HepG2 (cell line): ENCODE results near the gene KRTAP2-3. TPM values are rescaled to one million over a fixed set of nuclear protein-coding genes. Genes with fewer than 3 reads are reported as not detected.
A peak's percentile ranks its signal among the peaks of the same experiment; 100 is the strongest.

Experiments used
- ATF4 ChIP-seq, 2 experiments: fragments of 450-650 bp in 1 of 2; sonication (generic) in 1 of 2; formaldehyde crosslinking; IDR thresholded peaks; 2 replicates each; pipeline versions ENCODE4 v1.5.0 to v1.8.0; 2020 to 2022; ENCODE audit warnings: mild to moderate bottlenecking in 1 of 2, missing genetic modification reagents in 1 of 2
- BRCA1 ChIP-seq: sonication (generic); formaldehyde crosslinking; IDR thresholded peaks from 2 replicates; pipeline ENCODE4 v1.4.0; 2020; ENCODE audit warnings: missing genetic modification reagents
- CEBPG ChIP-seq: IDR thresholded peaks from 2 replicates; pipeline ENCODE4 v1.6.1; 2016
- CEBPZ ChIP-seq: IDR thresholded peaks from 2 replicates; pipeline ENCODE4 v1.6.1; 2012; ENCODE audit warnings: low read length, improper control_type of control experiment
- ELF1 ChIP-seq: sonication (generic); formaldehyde crosslinking; IDR thresholded peaks from 2 replicates; pipeline ENCODE4 v1.4.0; 2020; ENCODE audit warnings: missing genetic modification reagents
- FOSL2 ChIP-seq: sonication (generic); formaldehyde crosslinking; IDR thresholded peaks from 2 replicates; pipeline ENCODE4 v1.4.0; 2020; ENCODE audit warnings: missing genetic modification reagents
- HOXA9 ChIP-seq: sonication (generic); formaldehyde crosslinking; IDR thresholded peaks from 2 replicates; pipeline ENCODE4 v1.8.1; 2022; ENCODE audit warnings: missing genetic modification reagents, mild to moderate bottlenecking, moderate library complexity, borderline replicate concordance
- KLF16 ChIP-seq, 2 experiments: sonication (generic) in 1 of 2; formaldehyde crosslinking in 1 of 2; IDR thresholded peaks; 2 replicates each; pipeline versions ENCODE4 v1.6.1 to v1.8.0; 2016 to 2023; ENCODE audit warnings: missing genetic modification reagents in 2 of 2, missing compliant biosample characterization in 1 of 2
- MAF1 ChIP-seq: sonication (generic); formaldehyde crosslinking; IDR thresholded peaks from 2 replicates; pipeline ENCODE4 v1.5.0; 2020; ENCODE audit warnings: missing genetic modification reagents, borderline replicate concordance
- MAFK ChIP-seq, 2 experiments: IDR thresholded peaks in 1 of 2; conservative IDR thresholded peaks in 1 of 2; 2 replicates each; pipeline ENCODE4 v1.6.1; 2011; ENCODE audit warnings: improper control_type of control experiment in 2 of 2, low read length in 2 of 2
- MAX ChIP-seq: IDR thresholded peaks from 2 replicates; pipeline ENCODE4 v1.6.1; 2012; ENCODE audit warnings: inconsistent platforms
- MED13 ChIP-seq: sonication (generic); formaldehyde crosslinking; IDR thresholded peaks from 2 replicates; pipeline ENCODE4 v1.5.0; 2020; ENCODE audit warnings: missing genetic modification reagents
- MTERF4 ChIP-seq: sonication (generic); formaldehyde crosslinking; IDR thresholded peaks from 2 replicates; pipeline ENCODE4 v1.8.0; 2023; ENCODE audit warnings: mild to moderate bottlenecking, missing genetic modification reagents
- NR2F2 ChIP-seq: IDR thresholded peaks from 2 replicates; pipeline ENCODE4 v1.6.1; 2012; ENCODE audit warnings: low read depth, inconsistent platforms, borderline replicate concordance
- SAFB2 ChIP-seq: sonication (generic); formaldehyde crosslinking; IDR thresholded peaks from 2 replicates; pipeline ENCODE4 v1.5.1; 2020; ENCODE audit warnings: missing genetic modification reagents, low read depth, mild to moderate bottlenecking, borderline replicate concordance
- SATB2 ChIP-seq: sonication (generic); formaldehyde crosslinking; IDR thresholded peaks from 2 replicates; pipeline ENCODE4 v1.5.0; 2020; ENCODE audit warnings: missing genetic modification reagents
- TOPORS ChIP-seq: sonication (generic); formaldehyde crosslinking; IDR thresholded peaks from 2 replicates; pipeline ENCODE4 v1.8.0; 2023; ENCODE audit warnings: mild to moderate bottlenecking, missing genetic modification reagents
- ZNF230 ChIP-seq: sonication (generic); formaldehyde crosslinking; IDR thresholded peaks from 2 replicates; pipeline ENCODE4 v1.4.0; 2020; ENCODE audit warnings: mild to moderate bottlenecking, missing genetic modification reagents
- ZNF274 ChIP-seq: sonication (generic); formaldehyde crosslinking; IDR thresholded peaks from 2 replicates; pipeline ENCODE4 v1.5.1; 2020; ENCODE audit warnings: mild to moderate bottlenecking, missing genetic modification reagents
- ZNF282 ChIP-seq: fragments of 450-650 bp; IDR thresholded peaks from 2 replicates; pipeline ENCODE4 v1.6.1; 2018; ENCODE audit not compliant: partially characterized antibody
- ZNF563 ChIP-seq: sonication (generic); formaldehyde crosslinking; IDR thresholded peaks from 2 replicates; pipeline ENCODE4 v1.8.0; 2022; ENCODE audit warnings: mild to moderate bottlenecking, moderate library complexity, missing genetic modification reagents
- ZSCAN9 ChIP-seq: IDR thresholded peaks from 2 replicates; pipeline ENCODE4 v1.6.1; 2016; ENCODE audit warnings: borderline replicate concordance
- polyA plus RNA-seq, 8 experiments: library from polyadenylated mRNA; depleted of rRNA in 3 of 8; stranded (reverse) in 7 of 8; unstranded in 1 of 8; fragments of >200 nt; fragmentation: Illumina TruSeq in 4 of 8; extraction: Trizol in 4 of 8; gene quantifications; 2 replicates each; pipeline versions ENCODE4 v1.2.1 to v1.2.3, GENCODE V29; 2011 to 2016; ENCODE audit warnings: low read depth in 4 of 8, missing spikeins in 1 of 8, mixed read lengths in 1 of 8; ENCODE audit not compliant: insufficient read depth in 1 of 8
- total RNA-seq, 5 experiments: library from RNA; depleted of rRNA; stranded (reverse); fragments of >200 nt; fragmentation: Illumina TruSeq; extraction: Trizol; gene quantifications; 2 replicates each; pipeline ENCODE4 v1.2.3, GENCODE V29; 2016; ENCODE audit warnings: low read depth in 1 of 5
- TF ChIP-seq, protein P1 (sequence below): sonication (generic); formaldehyde crosslinking; IDR thresholded peaks from 2 replicates; pipeline ENCODE4 v1.8.1; 2022; ENCODE audit warnings: mild to moderate bottlenecking, missing genetic modification reagents
- TF ChIP-seq, protein P2 (sequence below): sonication (generic); formaldehyde crosslinking; IDR thresholded peaks from 2 replicates; pipeline ENCODE4 v1.4.0; 2020; ENCODE audit warnings: missing genetic modification reagents

Gene KRTAP2-3
- total and polyA plus RNA-seq, 2 of the 13 experiments (the other 11 are each of a cell fraction or from before 2014, with no cell fraction given), result 0.25 TPM; not detected in 1

- TF ChIP-seq ATF4 (CRISPR knock-in tag; IDR thresholded peaks at IDR 0.05) (peak in 1 of 2 experiments; percentile 61; a peak in 1 of 4 replicates), SATB2 (CRISPR knock-in tag) (no peak), BRCA1 (CRISPR knock-in tag) (no peak), KLF16 (CRISPR knock-in tag; IDR thresholded peaks at IDR 0.05) (no peak), MAFK (conservative IDR thresholded peaks at IDR 0.05 in 1 of 2, IDR thresholded peaks at IDR 0.05 in 1 of 2; ENCODE audit: low read length in 2 of 2) (peak in 1 of 2 experiments; percentile 5; a peak in 1 of 4 replicates), ZNF282 (no peak), TOPORS (no peak), FOSL2 (CRISPR knock-in tag) (peak; percentile 53), CEBPZ (no peak), HOXA9 (no peak), ZNF563 (CRISPR knock-in tag) (no peak), CEBPG (CRISPR knock-in tag) (0 out of 2 replicates have a peak, but pooled peaks have one; percentile 50), MAX (no peak), ZSCAN9 (CRISPR knock-in tag) (no peak), ZNF230 (CRISPR knock-in tag) (no peak), MTERF4 (CRISPR knock-in tag) (no peak), NR2F2 (no peak), ZNF274 (CRISPR knock-in tag) (no peak), MAF1 (CRISPR knock-in tag) (no peak), ELF1 (CRISPR knock-in tag) (no peak), MED13 (no peak), SAFB2 (no peak)
- TF ChIP-seq, protein P1, sequence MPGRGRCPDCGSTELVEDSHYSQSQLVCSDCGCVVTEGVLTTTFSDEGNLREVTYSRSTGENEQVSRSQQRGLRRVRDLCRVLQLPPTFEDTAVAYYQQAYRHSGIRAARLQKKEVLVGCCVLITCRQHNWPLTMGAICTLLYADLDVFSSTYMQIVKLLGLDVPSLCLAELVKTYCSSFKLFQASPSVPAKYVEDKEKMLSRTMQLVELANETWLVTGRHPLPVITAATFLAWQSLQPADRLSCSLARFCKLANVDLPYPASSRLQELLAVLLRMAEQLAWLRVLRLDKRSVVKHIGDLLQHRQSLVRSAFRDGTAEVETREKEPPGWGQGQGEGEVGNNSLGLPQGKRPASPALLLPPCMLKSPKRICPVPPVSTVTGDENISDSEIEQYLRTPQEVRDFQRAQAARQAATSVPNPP (CRISPR knock-in tag), result no peak
- TF ChIP-seq, protein P2, sequence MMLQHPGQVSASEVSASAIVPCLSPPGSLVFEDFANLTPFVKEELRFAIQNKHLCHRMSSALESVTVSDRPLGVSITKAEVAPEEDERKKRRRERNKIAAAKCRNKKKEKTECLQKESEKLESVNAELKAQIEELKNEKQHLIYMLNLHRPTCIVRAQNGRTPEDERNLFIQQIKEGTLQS (CRISPR knock-in tag), result 0 out of 2 replicates have a peak, but pooled peaks have one; percentile 26
These were observed 6.1 kb upstream of the KRTAP2-3 start, which contains the start of gene KRTAP2-4 (continued) for GRCh38 chr17:41065829-41066624.
